SK-N-SH (cell line): ENCODE results near the gene TYROBP.

Source experiments
- EP300 ChIP-seq, 2 experiments: IDR thresholded peaks; 2 replicates each; pipeline versions ENCODE4 v1.4.0 to v1.6.1; 2012; ENCODE audit warnings: borderline replicate concordance in 1 of 2, low read depth in 1 of 2, low read length in 1 of 2
- EZH2phosphoT487 ChIP-seq: fragments of 200-600 bp; sonication (generic); IDR thresholded peaks from 2 replicates; pipeline ENCODE4 v1.6.1; 2017; ENCODE audit warnings: low read depth, mixed run types, mild to moderate bottlenecking, antibody characterized with exemption, moderate library complexity, borderline replicate concordance

GRCh38 chr19:35899547-35900214, 8.4 kb downstream of the TYROBP start:
- TF ChIP-seq EP300 (IDR thresholded peaks at IDR 0.05; ENCODE audit: borderline replicate concordance in 1 of 2, low read depth in 1 of 2, low read length in 1 of 2) (no peak), EZH2phosphoT487 (no peak)
